GM23338 (cell line): ENCODE results near the gene ZNHIT6. TPM values are rescaled to one million over a fixed set of nuclear protein-coding genes. Genes with fewer than 3 reads are reported as not detected.

Source experiments
- ATAC-seq: fragments of 200-7000 bp; cut with Tn5 transposase; 3 replicates; pipeline ENCODE4 v1.9.1; 2020
- DNase-seq: peaks from one replicate; pipeline ENCODE4 v3.0.0-alpha.2; 2015; ENCODE audit warnings: low spot score
- H2AFZ ChIP-seq: fragments of 200-600 bp; sonication (generic); 2 replicates; pipeline ENCODE4 v1.8.0; 2016; ENCODE audit warnings: antibody characterized with exemption, mild to moderate bottlenecking, moderate library complexity
- H3F3A ChIP-seq: fragments of 200-600 bp; sonication (generic); replicated peaks from 2 replicates; pipeline ENCODE4 v1.8.0; 2017; ENCODE audit warnings: antibody characterized with exemption, mixed run types, low read depth
- H3K27ac ChIP-seq: fragments of 200-600 bp; sonication (generic); 2 replicates; pipeline ENCODE4 v1.6.1; 2016; ENCODE audit warnings: low read depth
- H3K27me3 ChIP-seq: fragments of 200-600 bp; sonication (generic); 2 replicates; pipeline ENCODE4 v1.8.0; 2016; ENCODE audit warnings: mild to moderate bottlenecking, mixed run types, moderate library complexity; ENCODE audit not compliant: insufficient read depth
- H3K36me3 ChIP-seq: fragments of 200-600 bp; sonication (generic); 2 replicates; pipeline ENCODE4 v1.8.0; 2016; ENCODE audit warnings: mild to moderate bottlenecking; ENCODE audit not compliant: insufficient read depth
- H3K4me1 ChIP-seq: fragments of 200-600 bp; sonication (generic); 2 replicates; pipeline ENCODE4 v1.8.0; 2016; ENCODE audit warnings: mild to moderate bottlenecking, moderate library complexity; ENCODE audit not compliant: insufficient read depth
- H3K4me2 ChIP-seq: fragments of 200-600 bp; sonication (generic); 2 replicates; pipeline ENCODE4 v1.7.1; 2017; ENCODE audit warnings: mixed run types
- H3K4me3 ChIP-seq: fragments of 200-600 bp; sonication (generic); 2 replicates; pipeline ENCODE4 v1.6.1; 2016; ENCODE audit warnings: mixed run types
- H3K79me2 ChIP-seq: fragments of 200-600 bp; sonication (generic); replicated peaks from 2 replicates; pipeline ENCODE4 v1.8.0; 2017; ENCODE audit warnings: mild to moderate bottlenecking; ENCODE audit not compliant: insufficient read depth
- H3K9me2 ChIP-seq: fragments of 200-600 bp; sonication (generic); 2 replicates; pipeline ENCODE4 v1.8.0; 2017; ENCODE audit not compliant: insufficient read depth
- H4K20me1 ChIP-seq: fragments of 200-600 bp; sonication (generic); replicated peaks from 2 replicates; pipeline ENCODE4 v1.8.0; 2017; ENCODE audit warnings: mild to moderate bottlenecking; ENCODE audit not compliant: insufficient read depth
- H3K27ac Mint-ChIP-seq: 2 replicates; pipeline ENCODE4 v1.8.0; 2020; ENCODE audit warnings: inconsistent platforms, mild to moderate bottlenecking, moderate library complexity, mixed read lengths
- H3K27me3 Mint-ChIP-seq: 3 replicates; pipeline ENCODE4 v1.8.0; 2022; ENCODE audit warnings: low read depth, mild to moderate bottlenecking, moderate library complexity, mixed read lengths, inconsistent platforms; ENCODE audit not compliant: insufficient read depth, poor library complexity
- H3K36me3 Mint-ChIP-seq: 3 replicates; pipeline ENCODE4 v1.8.0; 2021; ENCODE audit warnings: low read depth, mild to moderate bottlenecking, inconsistent platforms, moderate library complexity, mixed read lengths
- H3K4me1 Mint-ChIP-seq: 3 replicates; pipeline ENCODE4 v1.8.0; 2020; ENCODE audit warnings: mild to moderate bottlenecking, inconsistent platforms, mixed read lengths
- H3K4me3 Mint-ChIP-seq: 3 replicates; pipeline ENCODE4 v1.8.0; 2021; ENCODE audit warnings: moderate library complexity, mild to moderate bottlenecking, inconsistent platforms, mixed read lengths
- H3K9me3 Mint-ChIP-seq: 3 replicates; pipeline ENCODE4 v1.8.0; 2020; ENCODE audit warnings: moderate library complexity, mild to moderate bottlenecking, inconsistent platforms, mixed read lengths
- EZH2 ChIP-seq: fragments of 200-600 bp; sonication (generic); IDR thresholded peaks from one replicate; pipeline ENCODE4 v1.8.0; 2017; ENCODE audit warnings: antibody characterized with exemption, mild to moderate bottlenecking, low read depth; ENCODE audit not compliant: unreplicated experiment
- EZH2phosphoT487 ChIP-seq: fragments of 200-600 bp; sonication (generic); IDR thresholded peaks from one replicate; pipeline ENCODE4 v1.8.1; 2018; ENCODE audit warnings: antibody characterized with exemption; ENCODE audit not compliant: unreplicated experiment
- JUNB ChIP-seq: IDR thresholded peaks from one replicate; pipeline ENCODE4 v1.6.1; 2016; ENCODE audit warnings: antibody characterized with exemption; ENCODE audit not compliant: unreplicated experiment
- NANOG ChIP-seq: IDR thresholded peaks from 2 replicates; pipeline ENCODE4 v1.6.1; 2016; ENCODE audit warnings: antibody characterized with exemption, borderline replicate concordance
- POLR2AphosphoS5 ChIP-seq: IDR thresholded peaks from 2 replicates; pipeline ENCODE4 v1.6.1; 2016; ENCODE audit warnings: antibody characterized with exemption, low read depth
- ZNF331 ChIP-seq: fragments of 250-450 bp; sonication (Bioruptor Pico); IDR thresholded peaks from 2 replicates; pipeline ENCODE4 v1.5.0; 2020; ENCODE audit warnings: low read depth, mild to moderate bottlenecking, moderate library complexity
- ZNF462 ChIP-seq: fragments of 250-450 bp; sonication (Bioruptor Pico); IDR thresholded peaks from 2 replicates; pipeline ENCODE4 v1.5.0; 2020; ENCODE audit warnings: mild to moderate bottlenecking, moderate library complexity
- polyA plus RNA-seq: library from polyadenylated mRNA; unstranded; fragments of >200 nt; fragmentation: Nextera tagmentation; extraction: Ambion mirVana; gene quantifications from 2 replicates; pipeline ENCODE4 v1.2.1, GENCODE V29; 2016
- total RNA-seq: library from RNA; depleted of rRNA; stranded (reverse); fragments of >200 nt; shearing (Covaris generic); gene quantifications from 2 replicates; pipeline ENCODE4 v1.2.3, GENCODE V29; 2014
- TF ChIP-seq, protein P1 (sequence below): IDR thresholded peaks from one replicate; pipeline ENCODE4 v1.6.1; 2018; ENCODE audit warnings: antibody characterized with exemption; ENCODE audit not compliant: unreplicated experiment
- TF ChIP-seq, protein P2 (sequence below): IDR thresholded peaks from 2 replicates; pipeline ENCODE4 v1.6.1; 2016; ENCODE audit warnings: antibody characterized with exemption

Gene ZNHIT6
- total and polyA plus RNA-seq, 2 experiments from 2014 or later, result 17.3 to 20.9 TPM

GRCh38 chr1:85705940-85706339 lies 2.3 kb downstream of the ZNHIT6 start:
- Histone ChIP-seq H3K36me3 (peaks cover 17% of the 10 kb centered on the region), H3K4me3 (no peak overlapping the region), H3K27me3 (no peaks in the 10 kb centered on the region), H3K79me2 (peaks cover 60% of the 10 kb centered on the region), H3K9me2 (no peaks in the 10 kb centered on the region), H4K20me1 (no peaks in the 10 kb centered on the region), H3F3A (no peaks in the 10 kb centered on the region), H3K4me2 (no peak overlapping the region; the same call in 1 of the 2 replicates), H2AFZ (no peak overlapping the region), H3K4me1 (peaks cover 13% of the 10 kb centered on the region), H3K27ac (no peak overlapping the region)
- DNase-seq (no peak), ATAC-seq (no peak)
- peak overlapping the region; percentile 55 for H3K4me3 Mint-ChIP-seq
- no peak overlapping the region for H3K27ac Mint-ChIP-seq
- H3K27me3 Mint-ChIP-seq, result no peaks in the 10 kb centered on the region
- peaks cover 33% of the 10 kb centered on the region for H3K36me3 Mint-ChIP-seq
- H3K9me3 Mint-ChIP-seq, result no peaks in the 10 kb centered on the region
- TF ChIP-seq, protein P1, sequence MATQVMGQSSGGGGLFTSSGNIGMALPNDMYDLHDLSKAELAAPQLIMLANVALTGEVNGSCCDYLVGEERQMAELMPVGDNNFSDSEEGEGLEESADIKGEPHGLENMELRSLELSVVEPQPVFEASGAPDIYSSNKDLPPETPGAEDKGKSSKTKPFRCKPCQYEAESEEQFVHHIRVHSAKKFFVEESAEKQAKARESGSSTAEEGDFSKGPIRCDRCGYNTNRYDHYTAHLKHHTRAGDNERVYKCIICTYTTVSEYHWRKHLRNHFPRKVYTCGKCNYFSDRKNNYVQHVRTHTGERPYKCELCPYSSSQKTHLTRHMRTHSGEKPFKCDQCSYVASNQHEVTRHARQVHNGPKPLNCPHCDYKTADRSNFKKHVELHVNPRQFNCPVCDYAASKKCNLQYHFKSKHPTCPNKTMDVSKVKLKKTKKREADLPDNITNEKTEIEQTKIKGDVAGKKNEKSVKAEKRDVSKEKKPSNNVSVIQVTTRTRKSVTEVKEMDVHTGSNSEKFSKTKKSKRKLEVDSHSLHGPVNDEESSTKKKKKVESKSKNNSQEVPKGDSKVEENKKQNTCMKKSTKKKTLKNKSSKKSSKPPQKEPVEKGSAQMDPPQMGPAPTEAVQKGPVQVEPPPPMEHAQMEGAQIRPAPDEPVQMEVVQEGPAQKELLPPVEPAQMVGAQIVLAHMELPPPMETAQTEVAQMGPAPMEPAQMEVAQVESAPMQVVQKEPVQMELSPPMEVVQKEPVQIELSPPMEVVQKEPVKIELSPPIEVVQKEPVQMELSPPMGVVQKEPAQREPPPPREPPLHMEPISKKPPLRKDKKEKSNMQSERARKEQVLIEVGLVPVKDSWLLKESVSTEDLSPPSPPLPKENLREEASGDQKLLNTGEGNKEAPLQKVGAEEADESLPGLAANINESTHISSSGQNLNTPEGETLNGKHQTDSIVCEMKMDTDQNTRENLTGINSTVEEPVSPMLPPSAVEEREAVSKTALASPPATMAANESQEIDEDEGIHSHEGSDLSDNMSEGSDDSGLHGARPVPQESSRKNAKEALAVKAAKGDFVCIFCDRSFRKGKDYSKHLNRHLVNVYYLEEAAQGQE, result no peak
- TF ChIP-seq ZNF331 (no peak), JUNB (no peak), EZH2 (no peak), NANOG (no peak), EZH2phosphoT487 (no peak), ZNF462 (no peak), POLR2AphosphoS5 (no peak)
- TF ChIP-seq, protein P2, sequence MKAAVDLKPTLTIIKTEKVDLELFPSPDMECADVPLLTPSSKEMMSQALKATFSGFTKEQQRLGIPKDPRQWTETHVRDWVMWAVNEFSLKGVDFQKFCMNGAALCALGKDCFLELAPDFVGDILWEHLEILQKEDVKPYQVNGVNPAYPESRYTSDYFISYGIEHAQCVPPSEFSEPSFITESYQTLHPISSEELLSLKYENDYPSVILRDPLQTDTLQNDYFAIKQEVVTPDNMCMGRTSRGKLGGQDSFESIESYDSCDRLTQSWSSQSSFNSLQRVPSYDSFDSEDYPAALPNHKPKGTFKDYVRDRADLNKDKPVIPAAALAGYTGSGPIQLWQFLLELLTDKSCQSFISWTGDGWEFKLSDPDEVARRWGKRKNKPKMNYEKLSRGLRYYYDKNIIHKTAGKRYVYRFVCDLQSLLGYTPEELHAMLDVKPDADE, result no peak
- peaks cover 2% of the 10 kb centered on the region; the same call in 1 of the 3 replicates for H3K4me1 Mint-ChIP-seq
